Adrenal gland (tissue), 19 donors: ENCODE data around the gene TRAFD1. TPM values are rescaled to one million over a fixed set of nuclear protein-coding genes. Genes with fewer than 3 reads are reported as not detected.

Experiments
- DNase-seq, 7 donors: peaks; one replicate each; pipeline ENCODE4 v3.0.0-alpha.2; 2019 to 2020
- H3K27ac ChIP-seq, 5 donors: fragments of 200-600 bp; sonication (generic) in 4 of 5; 1 replicate in 3 of 5; 2 replicates in 2 of 5; pipeline versions ENCODE4 v1.5.1 to v1.8.0; 2016 to 2020; ENCODE audit warnings: mild to moderate bottlenecking in 1 of 5
- H3K27me3 ChIP-seq: fragments of 200-600 bp; 2 replicates; pipeline ENCODE4 v1.8.0; 2021
- H3K36me3 ChIP-seq, 2 donors: fragments of 200-600 bp; replicated peaks in 1 of 2; 1 replicate in 1 of 2; 2 replicates in 1 of 2; pipeline versions ENCODE4 v1.5.1 to v1.8.0; 2018 to 2022
- H3K4me1 ChIP-seq, 2 donors: fragments of 200-600 bp; replicated peaks in 1 of 2; 1 replicate in 1 of 2; 2 replicates in 1 of 2; pipeline versions ENCODE4 v1.5.1 to v1.8.0; 2018 to 2021
- H3K4me3 ChIP-seq, 4 donors: fragments of 200-600 bp; sonication (generic) in 3 of 4; one replicate each; pipeline ENCODE4 v1.5.1; 2016 to 2018
- H3K9me3 ChIP-seq, 3 donors: fragments of 200-600 bp; sonication (generic) in 1 of 3; replicated peaks in 1 of 3; 1 replicate in 2 of 3; 2 replicates in 1 of 3; pipeline versions ENCODE4 v1.5.1 to v1.8.0; 2016 to 2021
- CTCF ChIP-seq, 6 experiments: fragments of 450-650 bp in 4 of 6; fragments of 200-600 bp in 2 of 6; sonication (generic) in 1 of 6; IDR thresholded peaks; 1 replicate in 5 of 6; 2 replicates in 1 of 6; pipeline versions ENCODE4 v1.5.1 to v1.8.0; 2016 to 2021; ENCODE audit warnings: antibody characterized with exemption in 6 of 6, mild to moderate bottlenecking in 2 of 6, moderate library complexity in 1 of 6
- POLR2A ChIP-seq, 2 donors: fragments of 450-650 bp; IDR thresholded peaks; one replicate each; pipeline ENCODE4 v1.6.1; 2017; ENCODE audit warnings: antibody characterized with exemption in 2 of 2, mild to moderate bottlenecking in 2 of 2, moderate library complexity in 1 of 2
- WGBS, 4 donors: extraction: QIAGEN DNeasy Blood & Tissue Kit in 2 of 4; methylation state at CpG; one replicate each; pipeline versions ENCODE4 v1.1.5 to v1.1.7; 2013 to 2017; 5-methylcytosine and 5-hydroxymethylcytosine counted together
- intact Hi-C, 2 donors: fragments of 100-400 bp; cut with DNase I; formaldehyde crosslinking; loops; one replicate each; pipeline versions ENCODE4 v1.14.1 to v1.15.0; 2022 to 2023
- long read RNA-seq, 10 donors: library from polyadenylated mRNA in 3 of 10; unstranded in 2 of 10; stranded (forward) in 1 of 10; transcript quantifications; one replicate each; pipeline ENCODE4 v2.0.0 and lab custom pipeline, GENCODE V29; 2021 to 2026
- polyA plus RNA-seq, 3 donors: library from polyadenylated mRNA; stranded (reverse); fragments of 200-250 nt in 2 of 3; fragments of 350-450 nt in 1 of 3; fragmentation: Illumina TruSeq in 1 of 3; extraction: RNeasy Lipid Tissue Mini Kit (QIAGEN cat#74804) in 1 of 3; gene quantifications; one replicate each; pipeline ENCODE4 v1.2.3, GENCODE V29; 2013 to 2014
- total RNA-seq, 9 donors: library from RNA; depleted of rRNA in 4 of 9; stranded (reverse); fragments of >200 nt in 4 of 9; fragments of 120-200 nt in 1 of 9; fragmentation: NEBNext Ultra II Directional in 1 of 9; extraction: Animal tissue kit (Norgen Biotek cat#: 25700) in 1 of 9; gene quantifications; one replicate each; pipeline versions ENCODE4 v1.1.0 to v1.2.4, GENCODE V29; 2013 to 2023
- donor health status: healthy with polysubstance abuse.
- donor health status: Bipolar disorder and iron deficiency.
- donor health status: DM: yes; HTN: yes; CAD: no.
- donor health status: DM: no; HTN: no; CAD: no.
- donor health status: DM: no; HTN: no; CAD: no.
- donor health status: DM: yes; HTN: yes; CAD: no.

The TRAFD1 gene
- total RNA-seq (10 to 100 TPM; 18.2 to 45.9 (median 31.3) TPM), polyA plus RNA-seq (10 to 100 TPM; 11.4 to 25.7 (median 13.9) TPM)
- long read RNA-seq, donor 1, partial matches to known transcripts: 6 of 11 reads
- long read RNA-seq, donor 1, other reads (novel, unspliced or antisense): 0 of 11 reads
- long read RNA-seq, donor 2, partial matches to known transcripts: 0 of 5 reads
- long read RNA-seq, donor 2, other reads (novel, unspliced or antisense): 0 of 5 reads
- long read RNA-seq, donor 3, transcript TRAFD1-202 (12 exons, 2,697 nt): major isoform, 7 of 11 reads
- long read RNA-seq, donor 3, partial matches to known transcripts: 0 of 11 reads
- long read RNA-seq, donor 3, other reads (novel, unspliced or antisense): 0 of 11 reads
- long read RNA-seq, donor 4, transcript TRAFD1-202 (12 exons, 2,697 nt): major isoform, 8 of 12 reads
- long read RNA-seq, donor 4, partial matches to known transcripts: 4 of 12 reads
- long read RNA-seq, donor 4, other reads (novel, unspliced or antisense): 0 of 12 reads
- long read RNA-seq, donor 5, transcript TRAFD1-202 (12 exons, 2,697 nt): major isoform, 55 of 67 reads
- long read RNA-seq, donor 5, partial matches to known transcripts: 0 of 67 reads
- long read RNA-seq, donor 5, other reads (novel, unspliced or antisense): 10 of 67 reads
- long read RNA-seq, donor 6, transcript TRAFD1-202 (12 exons, 2,697 nt): major isoform, 12 of 19 reads
- long read RNA-seq, donor 6, partial matches to known transcripts: 3 of 19 reads
- long read RNA-seq, donor 6, other reads (novel, unspliced or antisense): 3 of 19 reads
- long read RNA-seq, donor 7, partial matches to known transcripts: 0 of 1 reads
- long read RNA-seq, donor 7, other reads (novel, unspliced or antisense): 0 of 1 reads
- long read RNA-seq, donor 8, transcript TRAFD1-202 (12 exons, 2,697 nt): major isoform, 5 of 7 reads
- long read RNA-seq, donor 8, partial matches to known transcripts: 0 of 7 reads
- long read RNA-seq, donor 8, other reads (novel, unspliced or antisense): 0 of 7 reads
- long read RNA-seq, donor 9, partial matches to known transcripts: 0 of 6 reads
- long read RNA-seq, donor 9, other reads (novel, unspliced or antisense): 0 of 6 reads
- long read RNA-seq, donor 10, transcript TRAFD1-202 (12 exons, 2,697 nt): major isoform, 5 of 13 reads
- long read RNA-seq, donor 10, partial matches to known transcripts: 7 of 13 reads
- long read RNA-seq, donor 10, other reads (novel, unspliced or antisense): 0 of 13 reads

GRCh38 chr12:112125250-112125999, at the start of gene TRAFD1:
Gene TRAFD1 (plus strand): TSS chr12:112125560. CDS start chr12:112130523, 4,963 bp downstream.
- intact Hi-C loops: no loop called here

GRCh38 chr12:112087055-112087850, 38.1 kb upstream of the TRAFD1 start:
- TF ChIP-seq CTCF (IDR thresholded peaks at IDR 0.05): no peak
- TF ChIP-seq POLR2A (IDR thresholded peaks at IDR 0.05): no peak
- intact Hi-C loops: no loop called here
- peak overlapping the region in 1 of 5 donors; percentile 21 for H3K27ac ChIP-seq

More at GRCh38 chr12:112125250-112125999, at the start of gene TRAFD1:
- Histone ChIP-seq H3K36me3 (no peaks in the 10 kb centered on the region), H3K27me3 (no peaks in the 10 kb centered on the region), H3K4me3 (peak within 1 kb of the TSS; percentile 74 to 100 (median 83)), H3K27ac (peak within 1 kb of the TSS; percentile 51 to 94 (median 89)), H3K4me1 (peaks cover 24 to 56% of the 10 kb centered on the region in 2 donors), H3K9me3 (no peaks in the 10 kb centered on the region)
- DNase-seq: peak; percentile 97 to 99 (median 98)
- WGBS, 4 donors: 0 to 1% (median 0%) methylated on average over 6 to 63 of the region's 63 CpGs
- TF ChIP-seq CTCF (IDR thresholded peaks at IDR 0.05) (no peak), POLR2A (IDR thresholded peaks at IDR 0.05) (peak; percentile 91 to 95)

GRCh38 chr12:112087851-112088250, 37.5 kb upstream of the TRAFD1 start:
- Histone ChIP-seq H3K27me3 (no peaks in the 10 kb centered on the region), H3K4me3 (no peak overlapping the region), H3K9me3 (no peaks in the 10 kb centered on the region), H3K4me1 (peaks cover 0 to 18% of the 10 kb centered on the region in 2 donors), H3K36me3 (peaks cover 0 to 70% of the 10 kb centered on the region in 2 donors), H3K27ac (peak overlapping the region in 1 of 5 donors; percentile 21)
- WGBS, 4 donors: 89 to 97% (median 96%) methylated on average over 1 of the region's 1 CpG
- intact Hi-C loops: no loop called here
- no peak for TF ChIP-seq POLR2A (IDR thresholded peaks at IDR 0.05)
- no peak for TF ChIP-seq CTCF (IDR thresholded peaks at IDR 0.05)
- DNase-seq: no peak

More at GRCh38 chr12:112087055-112087850, 38.1 kb upstream of the TRAFD1 start:
- Histone ChIP-seq H3K4me1 (peaks cover 0 to 18% of the 10 kb centered on the region in 2 donors), H3K9me3 (no peaks in the 10 kb centered on the region), H3K4me3 (no peak overlapping the region), H3K27me3 (no peaks in the 10 kb centered on the region), H3K36me3 (peaks cover 0 to 65% of the 10 kb centered on the region in 2 donors)
- DNase-seq: no peak
- WGBS, 4 donors: 89 to 100% (median 96%) methylated on average over 2 of the region's 2 CpGs
